NCI-H1436 treated with DMSO at 0.1 percent for 48 hours (cell line): Measurements from ENCODE around the gene DYNLL1.
"Not testable (repeated sequence)": the region's sequence is repeated elsewhere in the genome, so short reads cannot be mapped to it uniquely, and the experiment has no call there.

Source experiments
- DNase-seq: peaks from one replicate; lab custom pipeline; 2025; lab: John Stamatoyannopoulos, UW

DYNLL1 gene

GRCh38 chr12:120495731-120496412 is at the start of gene DYNLL1:
TSS of gene DYNLL1 (plus strand) at chr12:120496113. CDS start at chr12:120496422, 309 bp downstream.
- DNase-seq = peak; percentile 76

GRCh38 chr12:120446844-120447178 is 49.1 kb upstream of the DYNLL1 start:
- DNase-seq = not testable (repeated sequence)

GRCh38 chr12:120447992-120448391 is 47.9 kb upstream of the DYNLL1 start:
- DNase-seq = no peak

- DNase-seq = not testable (repeated sequence)
Observed at GRCh38 chr12:120452524-120452923, 43.4 kb upstream of the DYNLL1 start.

GRCh38 chr12:120453060-120453750 is 42.7 kb upstream of the DYNLL1 start:
- no peak for DNase-seq

GRCh38 chr12:120453977-120454376 is 41.9 kb upstream of the DYNLL1 start:
- DNase-seq = no peak

GRCh38 chr12:120455302-120455701 is 40.6 kb upstream of the DYNLL1 start:
- no peak for DNase-seq

GRCh38 chr12:120457133-120457532 is 38.8 kb upstream of the DYNLL1 start:
- no peak for DNase-seq

GRCh38 chr12:120460157-120460556 is 35.8 kb upstream of the DYNLL1 start:
- DNase-seq = no peak

- no peak for DNase-seq
Observed at GRCh38 chr12:120462099-120462640, 33.7 kb upstream of the DYNLL1 start.

GRCh38 chr12:120463712-120464111 is 32.2 kb upstream of the DYNLL1 start:
- no peak for DNase-seq

GRCh38 chr12:120465756-120466155 is 30.2 kb upstream of the DYNLL1 start:
- DNase-seq = no peak

- no peak for DNase-seq
Observed at GRCh38 chr12:120466560-120467315, 29.2 kb upstream of the DYNLL1 start.

- no peak for DNase-seq
Observed at GRCh38 chr12:120467439-120467838, 28.5 kb upstream of the DYNLL1 start.

GRCh38 chr12:120468325-120468820 is 27.5 kb upstream of the DYNLL1 start:
- no peak for DNase-seq

- no peak for DNase-seq
Observed at GRCh38 chr12:120468821-120469449, 27.0 kb upstream of the DYNLL1 start.

- peak; percentile 74 for DNase-seq
Observed at GRCh38 chr12:120469450-120470149, 26.3 kb upstream of the DYNLL1 start, which contains the start of gene SRSF9. TSS of gene SRSF9 (minus strand) at chr12:120469748. CDS start at chr12:120469609, 139 bp downstream.

GRCh38 chr12:120470150-120470784 is 25.6 kb upstream of the DYNLL1 start:
- no peak for DNase-seq

- no peak for DNase-seq
Observed at GRCh38 chr12:120472521-120472920, 23.4 kb upstream of the DYNLL1 start.

- DNase-seq = no peak
Observed at GRCh38 chr12:120473807-120474615, 21.9 kb upstream of the DYNLL1 start.
